Aorta (tissue), 5 donors: ENCODE data around the gene MUC22. TPM values are rescaled to one million over a fixed set of nuclear protein-coding genes. Genes with fewer than 3 reads are reported as not detected.
"Not testable (repeated sequence)": the region's sequence is repeated elsewhere in the genome, so short reads cannot be mapped to it uniquely, and the experiment has no call there.

Source experiments
- ATAC-seq: fragments of 200-7000 bp; cut with Tn5 transposase; one replicate; pipeline ENCODE4 v1.9.1; 2022; ENCODE audit warnings: moderate library complexity; ENCODE audit not compliant: low FRiP score
- DNase-seq, 2 donors: peaks; one replicate each; pipeline ENCODE4 v3.0.0-alpha.2; 2020
- H3K27ac ChIP-seq, 2 donors: one replicate each; pipeline ENCODE4 v1.5.1; 2013; ENCODE audit warnings: low read length in 2 of 2, mild to moderate bottlenecking in 2 of 2, moderate library complexity in 2 of 2, control low read depth in 1 of 2, inconsistent platforms in 1 of 2, low read depth in 1 of 2
- H3K27me3 ChIP-seq, 2 donors: one replicate each; pipeline ENCODE4 v1.6.1; 2013; ENCODE audit warnings: control low read depth in 1 of 2, low read length in 1 of 2, mild to moderate bottlenecking in 1 of 2, moderate library complexity in 1 of 2; ENCODE audit not compliant: insufficient read depth in 2 of 2, control insufficient read depth in 1 of 2
- H3K36me3 ChIP-seq, 2 donors: one replicate each; pipeline ENCODE4 v1.6.1; 2013; ENCODE audit warnings: control low read depth in 1 of 2, low read length in 1 of 2, mild to moderate bottlenecking in 1 of 2; ENCODE audit not compliant: insufficient read depth in 2 of 2, control insufficient read depth in 1 of 2
- H3K4me1 ChIP-seq, 2 donors: one replicate each; pipeline ENCODE4 v1.6.1; 2013; ENCODE audit warnings: low read length in 2 of 2, control low read depth in 1 of 2, mild to moderate bottlenecking in 1 of 2, moderate library complexity in 1 of 2; ENCODE audit not compliant: insufficient read depth in 2 of 2, control insufficient read depth in 1 of 2
- H3K4me3 ChIP-seq, 2 donors: one replicate each; pipeline ENCODE4 v1.5.1; 2013; ENCODE audit warnings: low read length in 2 of 2, control low read depth in 1 of 2, mild to moderate bottlenecking in 1 of 2
- H3K9me3 ChIP-seq: one replicate; pipeline ENCODE4 v1.6.1; 2013; ENCODE audit warnings: mild to moderate bottlenecking, low read length; ENCODE audit not compliant: control insufficient read depth
- WGBS, 2 donors: extraction: QIAGEN DNeasy Blood & Tissue Kit; methylation state at CpG; one replicate each; pipeline ENCODE4 v1.1.7; 2013; 5-methylcytosine and 5-hydroxymethylcytosine counted together
- intact Hi-C, 2 donors: fragments of 100-400 bp; cut with DNase I; formaldehyde crosslinking; loops; one replicate each; pipeline versions ENCODE4 v1.14.2 to v1.15.0; 2022
- polyA plus RNA-seq, 2 donors: library from polyadenylated mRNA; stranded (reverse); fragments of 200-250 nt; gene quantifications; one replicate each; pipeline ENCODE4 v1.2.3, GENCODE V29; 2013
- total RNA-seq, 2 donors: library from RNA; stranded (reverse); fragmentation: NEBNext Ultra II Directional; extraction: Animal tissue kit (Norgen Biotek cat#: 25700); gene quantifications; one replicate each; pipeline ENCODE4 v1.2.1, GENCODE V29; 2021
- donor health status: healthy with polysubstance abuse.
- donor health status: Bipolar disorder and iron deficiency.
- donor health status: DM: no; HTN: no; CAD: no.
- donor health status: DM: no; HTN: no; CAD: no.
- donor health status: DM: yes; HTN: yes; CAD: no.

Gene MUC22
- total and polyA plus RNA-seq, 4 donors, result not detected

DNA sequence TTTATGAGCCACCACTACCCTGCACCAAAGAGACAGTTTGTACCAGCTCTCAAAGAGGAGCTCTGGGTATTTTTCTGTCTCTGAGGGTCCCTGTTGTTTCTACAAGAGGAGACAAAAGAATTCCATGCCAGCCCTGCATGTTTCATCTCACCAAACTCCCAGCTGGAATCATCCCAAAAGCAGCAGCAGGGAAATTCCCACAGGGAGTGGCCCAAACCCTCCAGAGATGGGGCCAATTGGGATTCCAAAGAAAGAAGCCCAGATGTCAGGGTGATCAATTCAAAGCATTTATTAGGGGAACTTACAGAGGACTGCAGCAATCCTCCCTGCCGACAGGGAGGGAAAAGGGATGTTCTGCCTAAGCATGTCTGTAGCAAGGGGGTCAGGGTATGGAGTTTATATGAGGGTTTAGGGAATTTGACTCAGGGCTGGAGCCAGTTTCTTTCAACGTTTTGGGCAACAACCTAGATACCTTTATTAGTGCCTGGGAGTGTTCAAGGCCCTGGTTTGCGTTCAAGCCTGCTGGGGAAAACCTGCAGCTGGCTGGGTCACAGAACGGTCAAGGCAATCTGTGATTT, 47.2 kb downstream of the MUC22 start:
- H3K36me3 ChIP-seq, result no peaks in the 10 kb centered on the region
- H3K4me3 ChIP-seq, result no peak overlapping the region
- no peaks in the 10 kb centered on the region for H3K27me3 ChIP-seq
- no peaks in the 10 kb centered on the region for H3K9me3 ChIP-seq
- no peaks in the 10 kb centered on the region for H3K4me1 ChIP-seq
- ATAC-seq (no peak), DNase-seq (no peak)
- intact Hi-C loops, result loop anchor here in 1 of 2 donors (5.0 kb wide), 1 partner anchor 120 kb away; no protein-coding TSS in a partner anchor
- H3K27ac ChIP-seq, result no peak overlapping the region
- WGBS, 2 donors, result 47 to 64% methylated on average over 4 of the region's 4 CpGs

GRCh38 chr6:31058128-31058894, 48.0 kb downstream of the MUC22 start:
- Histone ChIP-seq H3K36me3 (no peaks in the 10 kb centered on the region), H3K4me1 (no peaks in the 10 kb centered on the region), H3K4me3 (no peak overlapping the region), H3K27me3 (no peaks in the 10 kb centered on the region), H3K9me3 (no peaks in the 10 kb centered on the region), H3K27ac (no peak overlapping the region)
- no peak for DNase-seq
- intact Hi-C loops, result loop anchor here in 1 of 2 donors (5.0 kb wide), 1 partner anchor 121 kb away; no protein-coding TSS in a partner anchor
- WGBS, 2 donors, result 75 to 77% methylated on average over 10 of the region's 10 CpGs
- ATAC-seq, result no peak

- Histone ChIP-seq H3K36me3 (no peaks in the 10 kb centered on the region), H3K27me3 (no peaks in the 10 kb centered on the region), H3K4me1 (no peaks in the 10 kb centered on the region), H3K4me3 (no peak overlapping the region), H3K27ac (no peak overlapping the region), H3K9me3 (no peaks in the 10 kb centered on the region)
- 92 to 95% methylated on average over 8 of the region's 8 CpGs for WGBS, 2 donors
- intact Hi-C loops, result no loop called here
- ATAC-seq (no peak), DNase-seq (no peak)
Observed at GRCh38 chr6:31060145-31060544, 49.9 kb downstream of the MUC22 start.

DNA sequence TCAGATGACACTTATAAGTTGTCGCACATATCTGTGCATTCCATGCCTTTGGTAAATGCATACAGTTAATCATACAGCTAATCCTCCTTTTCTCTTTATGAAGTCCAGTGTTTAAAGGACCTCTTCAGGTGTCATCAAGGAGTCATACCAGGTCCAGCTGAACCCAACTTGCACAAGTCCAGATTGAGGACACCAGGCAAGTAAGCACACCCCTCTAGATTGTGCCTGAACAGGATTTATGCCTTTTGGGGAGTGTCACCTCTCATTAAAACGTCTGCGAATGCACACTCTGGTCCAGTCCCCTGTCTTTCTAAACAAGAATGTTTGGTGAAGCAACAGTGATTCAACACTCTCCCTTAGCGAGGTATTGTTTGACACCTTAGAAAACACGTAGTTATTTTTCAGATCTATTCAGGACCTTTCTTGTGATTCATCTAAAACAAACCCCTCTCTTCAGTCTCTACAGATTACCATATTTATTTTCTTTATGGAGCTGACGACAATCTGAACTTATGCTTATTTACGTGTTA, 53.7 kb downstream of the MUC22 start:
- intact Hi-C loops, result no loop called here
- Histone ChIP-seq H3K27me3 (no peaks in the 10 kb centered on the region), H3K9me3 (no peaks in the 10 kb centered on the region), H3K36me3 (no peaks in the 10 kb centered on the region), H3K27ac (no peak overlapping the region), H3K4me3 (no peak overlapping the region), H3K4me1 (no peaks in the 10 kb centered on the region)
- no peak for DNase-seq
- WGBS, 2 donors, result 67 to 71% methylated on average over 7 of the region's 7 CpGs
- no peak for ATAC-seq

- no peaks in the 10 kb centered on the region for H3K27me3 ChIP-seq
- 48 to 53% methylated on average over 2 of the region's 2 CpGs for WGBS, 2 donors
- no peak overlapping the region for H3K27ac ChIP-seq
- no peak overlapping the region for H3K4me3 ChIP-seq
- ATAC-seq (no peak), DNase-seq (no peak)
- no peaks in the 10 kb centered on the region for H3K4me1 ChIP-seq
- intact Hi-C loops, result no loop called here
- H3K36me3 ChIP-seq, result no peaks in the 10 kb centered on the region
- H3K9me3 ChIP-seq, result no peaks in the 10 kb centered on the region
Observed at GRCh38 chr6:31065556-31065955, 55.3 kb downstream of the MUC22 start.

- 87% methylated on average over 19 to 32 of the region's 32 CpGs for WGBS, 2 donors
- ATAC-seq, H3K27ac ChIP-seq, H3K9me3 ChIP-seq, H3K36me3 ChIP-seq, DNase-seq, intact Hi-C loops, H3K27me3 ChIP-seq, H3K4me3 ChIP-seq, H3K4me1 ChIP-seq: not testable (repeated sequence)
Observed at GRCh38 chr6:31067028-31067427, 56.8 kb downstream of the MUC22 start.

GRCh38 chr6:31067891-31068668, 57.8 kb downstream of the MUC22 start:
- ATAC-seq, result not testable (repeated sequence)

GRCh38 chr6:31068669-31069340, 58.5 kb downstream of the MUC22 start:
- peak; percentile 80 for ATAC-seq
- peak; percentile 78 to 90 for DNase-seq
- H3K27ac ChIP-seq, result no peak overlapping the region
- H3K36me3 ChIP-seq, result no peaks in the 10 kb centered on the region
- no peaks in the 10 kb centered on the region for H3K27me3 ChIP-seq
- H3K4me3 ChIP-seq, result no peak overlapping the region
- H3K9me3 ChIP-seq, result no peaks in the 10 kb centered on the region
- H3K4me1 ChIP-seq, result no peaks in the 10 kb centered on the region
- 50 to 56% methylated on average over 13 of the region's 13 CpGs for WGBS, 2 donors
- intact Hi-C loops, result no loop called here

More at GRCh38 chr6:31067891-31068668, 57.8 kb downstream of the MUC22 start:
- H3K27me3 ChIP-seq, H3K9me3 ChIP-seq, H3K36me3 ChIP-seq, DNase-seq, H3K4me3 ChIP-seq, intact Hi-C loops, H3K27ac ChIP-seq, H3K4me1 ChIP-seq: not testable (repeated sequence)
- WGBS, 2 donors, result 81 to 90% methylated on average over 6 of the region's 11 CpGs
